Measurements from ENCODE around the gene CDK17.

DNA sequence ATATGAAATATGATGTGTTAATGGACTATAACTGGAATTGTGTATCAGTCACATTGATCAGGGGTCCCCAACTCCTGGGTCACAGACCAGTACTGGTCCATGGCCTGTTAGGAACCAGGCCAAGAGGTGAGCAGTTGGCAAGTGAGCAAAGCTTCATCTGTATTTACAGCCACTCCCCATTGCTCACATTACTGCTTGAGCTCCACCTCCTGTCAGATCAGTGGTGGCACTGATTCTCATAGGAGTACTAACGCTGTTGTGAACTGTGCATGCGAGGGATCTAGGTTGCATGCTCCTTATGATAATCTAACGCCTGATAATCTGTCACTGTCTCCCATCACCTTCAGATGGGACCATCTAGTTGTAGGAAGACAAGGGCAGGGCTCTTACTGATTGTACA, 72.3 kb downstream of the CDK17 start:
- TF ChIP-seq, protein P1, sequence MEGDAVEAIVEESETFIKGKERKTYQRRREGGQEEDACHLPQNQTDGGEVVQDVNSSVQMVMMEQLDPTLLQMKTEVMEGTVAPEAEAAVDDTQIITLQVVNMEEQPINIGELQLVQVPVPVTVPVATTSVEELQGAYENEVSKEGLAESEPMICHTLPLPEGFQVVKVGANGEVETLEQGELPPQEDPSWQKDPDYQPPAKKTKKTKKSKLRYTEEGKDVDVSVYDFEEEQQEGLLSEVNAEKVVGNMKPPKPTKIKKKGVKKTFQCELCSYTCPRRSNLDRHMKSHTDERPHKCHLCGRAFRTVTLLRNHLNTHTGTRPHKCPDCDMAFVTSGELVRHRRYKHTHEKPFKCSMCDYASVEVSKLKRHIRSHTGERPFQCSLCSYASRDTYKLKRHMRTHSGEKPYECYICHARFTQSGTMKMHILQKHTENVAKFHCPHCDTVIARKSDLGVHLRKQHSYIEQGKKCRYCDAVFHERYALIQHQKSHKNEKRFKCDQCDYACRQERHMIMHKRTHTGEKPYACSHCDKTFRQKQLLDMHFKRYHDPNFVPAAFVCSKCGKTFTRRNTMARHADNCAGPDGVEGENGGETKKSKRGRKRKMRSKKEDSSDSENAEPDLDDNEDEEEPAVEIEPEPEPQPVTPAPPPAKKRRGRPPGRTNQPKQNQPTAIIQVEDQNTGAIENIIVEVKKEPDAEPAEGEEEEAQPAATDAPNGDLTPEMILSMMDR (IDR thresholded peaks at IDR 0.05), result no peak
- no peak for TF ChIP-seq POLR2A (IDR thresholded peaks at IDR 0.05)

Measured in thyroid gland (tissue), 4 donors.